GM23248 (cell line): Measurements from ENCODE around the gene PPP1R13B.

Source experiments
- EZH2 ChIP-seq: fragments of 200-600 bp; sonication (generic); IDR thresholded peaks from 2 replicates; pipeline ENCODE4 v1.6.1; 2018; ENCODE audit warnings: antibody characterized with exemption, mild to moderate bottlenecking; ENCODE audit not compliant: insufficient read depth, poor library complexity, severe bottlenecking
- EZH2phosphoT487 ChIP-seq: fragments of 200-600 bp; sonication (generic); IDR thresholded peaks from 2 replicates; pipeline ENCODE4 v1.6.1; 2018; ENCODE audit warnings: antibody characterized with exemption, moderate library complexity, mild to moderate bottlenecking, low read depth; ENCODE audit not compliant: insufficient read depth

GRCh38 chr14:103716091-103716801 lies 131.1 kb downstream of the PPP1R13B start:
- TF ChIP-seq EZH2 (no peak), EZH2phosphoT487 (no peak)
